ENCODE results near the gene CRACR2B.

Gene CRACR2B

DNA sequence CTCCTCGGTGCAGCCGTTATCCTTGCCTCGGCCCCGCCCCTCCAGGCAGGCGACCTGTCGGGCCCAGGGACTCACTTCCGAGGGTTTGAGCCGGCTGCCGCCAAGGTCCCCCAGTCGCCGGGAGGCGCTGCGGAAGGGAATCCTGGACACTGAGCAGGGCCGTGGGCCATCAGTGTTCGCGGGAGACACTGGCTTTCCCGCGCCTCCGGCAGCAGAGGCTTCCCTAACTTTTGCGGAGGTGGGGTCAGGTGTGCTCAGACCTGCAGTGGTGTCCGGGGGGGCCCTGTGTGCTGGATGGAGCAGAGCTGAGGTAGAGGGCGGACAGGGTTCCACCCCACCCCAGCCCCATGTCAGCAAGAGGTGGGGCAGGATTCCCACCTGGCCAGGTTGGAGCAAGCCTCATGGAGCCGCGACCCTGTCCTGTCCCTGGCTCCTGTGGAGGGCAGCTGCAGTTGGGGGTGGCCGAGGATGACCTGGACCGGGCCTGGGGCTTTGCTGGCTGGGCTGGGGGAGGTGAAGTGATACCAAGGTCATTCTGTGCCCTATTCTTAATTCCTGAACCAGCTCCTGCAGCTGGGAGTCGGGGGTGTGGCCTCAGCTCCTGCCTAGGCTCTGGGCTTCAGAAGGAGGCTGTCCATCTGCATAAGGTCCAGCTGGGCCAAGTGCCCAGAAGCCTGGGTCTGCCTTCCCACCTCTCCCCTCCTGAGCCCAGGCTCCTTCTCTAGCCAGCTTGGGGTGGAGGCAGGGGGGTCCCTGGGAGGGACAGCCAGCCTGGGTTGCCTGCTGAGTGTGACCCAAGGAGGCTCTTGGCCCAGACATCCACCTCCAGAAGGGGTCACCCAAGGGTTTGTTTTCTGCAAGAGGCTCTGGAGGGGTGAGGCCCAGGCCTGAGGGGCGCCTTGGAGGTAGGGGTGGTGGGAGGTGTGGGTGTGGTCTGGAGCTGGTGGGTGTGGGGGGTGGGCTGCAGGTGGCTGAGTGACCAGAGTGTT lies 23.4 kb downstream of the CRACR2B start:
- Mint-ChIP-seq H3K27ac (no peak overlapping the region), H3K36me3 (ENCODE audit: low read depth) (no peaks in the 10 kb centered on the region), H3K27me3 (ENCODE audit: low read depth, poor library complexity) (peaks cover 32% of the 10 kb centered on the region), H3K4me1 (peaks cover 11% of the 10 kb centered on the region), H3K9me3 (no peaks in the 10 kb centered on the region), H3K4me3 (peak overlapping the region; percentile 70)
- TF ChIP-seq, protein P1, sequence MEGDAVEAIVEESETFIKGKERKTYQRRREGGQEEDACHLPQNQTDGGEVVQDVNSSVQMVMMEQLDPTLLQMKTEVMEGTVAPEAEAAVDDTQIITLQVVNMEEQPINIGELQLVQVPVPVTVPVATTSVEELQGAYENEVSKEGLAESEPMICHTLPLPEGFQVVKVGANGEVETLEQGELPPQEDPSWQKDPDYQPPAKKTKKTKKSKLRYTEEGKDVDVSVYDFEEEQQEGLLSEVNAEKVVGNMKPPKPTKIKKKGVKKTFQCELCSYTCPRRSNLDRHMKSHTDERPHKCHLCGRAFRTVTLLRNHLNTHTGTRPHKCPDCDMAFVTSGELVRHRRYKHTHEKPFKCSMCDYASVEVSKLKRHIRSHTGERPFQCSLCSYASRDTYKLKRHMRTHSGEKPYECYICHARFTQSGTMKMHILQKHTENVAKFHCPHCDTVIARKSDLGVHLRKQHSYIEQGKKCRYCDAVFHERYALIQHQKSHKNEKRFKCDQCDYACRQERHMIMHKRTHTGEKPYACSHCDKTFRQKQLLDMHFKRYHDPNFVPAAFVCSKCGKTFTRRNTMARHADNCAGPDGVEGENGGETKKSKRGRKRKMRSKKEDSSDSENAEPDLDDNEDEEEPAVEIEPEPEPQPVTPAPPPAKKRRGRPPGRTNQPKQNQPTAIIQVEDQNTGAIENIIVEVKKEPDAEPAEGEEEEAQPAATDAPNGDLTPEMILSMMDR (IDR thresholded peaks at IDR 0.05), result no peak
- peak; percentile 56 for DNase-seq

DNA sequence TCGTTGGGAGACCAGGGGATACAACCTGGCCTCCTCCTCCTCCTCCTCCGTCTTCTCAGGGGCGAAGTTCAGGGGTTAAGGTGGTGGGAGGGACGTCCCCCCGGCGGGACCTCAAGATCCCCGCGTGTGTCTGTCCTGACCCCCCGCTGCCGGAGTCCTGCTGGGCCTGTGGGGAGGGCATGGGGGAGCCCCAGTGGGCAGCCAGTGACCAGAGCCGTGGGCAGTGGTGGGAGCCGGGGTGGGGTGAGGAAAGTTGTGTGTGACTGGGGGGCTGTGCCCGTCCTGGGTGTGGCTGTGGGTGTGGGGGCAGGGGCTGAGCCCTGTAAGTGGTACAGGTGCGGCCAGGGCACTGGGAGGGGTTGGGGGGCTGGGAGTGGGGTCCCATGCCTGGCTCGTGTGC lies 25.0 kb downstream of the CRACR2B start:
- Mint-ChIP-seq H3K36me3 (ENCODE audit: low read depth) (no peaks in the 10 kb centered on the region), H3K27me3 (ENCODE audit: low read depth, poor library complexity) (peaks cover 22% of the 10 kb centered on the region), H3K27ac (no peak overlapping the region), H3K4me1 (peaks cover 17% of the 10 kb centered on the region), H3K4me3 (peak overlapping the region; percentile 30), H3K9me3 (no peaks in the 10 kb centered on the region)
- no peak for DNase-seq
- TF ChIP-seq, protein P1 (IDR thresholded peaks at IDR 0.05), result no peak

DNA sequence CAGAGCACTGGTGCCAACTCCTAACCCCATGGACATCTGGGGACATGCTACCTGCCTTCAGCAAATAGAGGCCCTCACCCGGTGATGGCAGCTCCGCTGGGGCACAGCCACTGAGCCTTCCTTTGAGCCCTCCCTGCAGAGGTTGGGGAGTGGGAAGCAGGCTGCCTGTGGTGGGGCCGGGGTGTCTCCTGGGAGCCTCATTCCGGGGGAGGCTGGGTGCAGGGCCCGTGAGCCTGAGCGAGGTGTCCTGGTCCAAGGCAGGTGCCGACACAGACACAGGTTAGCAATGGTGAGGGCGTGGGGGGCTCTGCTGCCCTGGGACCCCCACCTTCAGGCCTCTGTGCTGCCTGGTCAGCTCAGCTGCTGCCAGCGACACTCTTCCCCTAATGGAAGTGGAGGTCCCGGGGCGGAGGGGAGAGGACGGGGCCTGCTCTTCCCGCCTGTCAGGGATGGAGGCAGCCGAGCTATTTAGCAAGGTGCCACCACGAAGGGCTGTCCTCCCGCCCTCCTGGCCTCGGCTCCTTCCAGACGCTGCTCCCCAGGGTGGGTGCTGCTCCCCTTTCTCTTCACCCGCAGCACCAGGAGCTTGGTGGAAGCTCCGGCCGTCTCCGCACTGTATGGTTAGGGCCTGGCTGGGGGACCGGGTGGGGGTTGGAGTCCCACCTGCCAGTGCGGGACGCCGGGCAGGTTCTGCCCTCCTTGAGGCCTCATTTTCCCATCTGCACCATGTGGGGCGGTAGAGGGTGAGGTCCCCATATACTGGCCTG lies 26.1 kb downstream of the CRACR2B start:
- no peak for DNase-seq
- Mint-ChIP-seq H3K36me3 (ENCODE audit: low read depth) (no peaks in the 10 kb centered on the region), H3K4me3 (no peak overlapping the region), H3K27ac (no peak overlapping the region), H3K9me3 (no peaks in the 10 kb centered on the region), H3K4me1 (peaks cover 24% of the 10 kb centered on the region), H3K27me3 (ENCODE audit: low read depth, poor library complexity) (peaks cover 15% of the 10 kb centered on the region)
- TF ChIP-seq, protein P1 (IDR thresholded peaks at IDR 0.05), result no peak

DNA sequence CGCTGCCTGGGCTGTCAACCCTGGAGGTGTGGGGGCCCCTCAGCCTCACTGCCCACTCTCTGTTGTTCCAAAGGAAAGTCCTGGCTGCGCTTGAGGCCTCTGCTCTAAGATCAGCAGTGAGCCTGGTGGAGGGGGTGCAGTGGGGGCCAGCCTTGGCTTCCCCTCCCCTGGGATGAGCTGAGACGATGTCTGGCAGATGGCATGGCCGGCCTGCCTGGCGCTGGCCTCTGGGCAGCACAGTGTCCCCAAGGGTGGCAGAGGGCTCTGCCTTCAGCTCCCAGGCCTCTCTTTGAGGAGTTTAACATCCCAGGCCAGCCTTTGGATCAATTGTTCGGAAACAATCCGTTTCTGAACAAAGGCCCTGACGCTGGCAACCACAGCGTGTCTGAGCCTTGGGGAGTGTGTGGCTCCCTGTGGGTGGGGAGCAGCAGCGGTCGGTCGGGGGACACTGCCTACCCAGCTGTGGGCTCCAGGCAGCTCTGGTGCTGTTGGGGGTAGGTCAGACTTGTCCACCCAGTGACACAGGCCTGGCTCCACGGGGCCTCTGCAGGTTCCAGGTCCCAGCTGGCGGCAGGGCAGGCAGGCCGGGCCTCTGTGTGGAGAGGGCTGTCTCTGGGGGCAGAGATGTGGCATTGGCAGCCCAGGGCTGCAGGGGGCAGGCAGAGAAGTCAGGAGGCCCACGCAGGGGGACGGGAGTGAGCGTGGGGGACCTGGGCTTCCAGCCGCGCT lies 27.0 kb downstream of the CRACR2B start:
- no peak for DNase-seq
- no peak overlapping the region for H3K4me3 Mint-ChIP-seq

DNA sequence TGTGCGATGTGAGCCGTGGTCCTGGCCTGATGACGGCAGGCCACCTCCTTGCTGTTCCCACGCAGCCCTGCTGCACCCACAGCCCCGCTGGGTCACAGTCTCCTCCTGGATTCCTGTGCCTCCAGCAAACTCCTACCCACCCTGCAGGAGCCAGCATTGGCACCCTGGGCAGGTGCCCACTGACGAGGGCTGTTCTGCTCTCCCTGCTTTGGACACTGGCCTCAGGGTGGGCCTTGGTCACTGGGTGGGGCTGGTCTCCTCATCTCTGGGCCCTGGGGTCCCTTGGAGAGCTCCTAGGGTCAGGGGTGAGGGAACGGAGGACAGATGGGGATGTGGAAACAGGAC lies 27.6 kb downstream of the CRACR2B start:
- DNase-seq, result no peak
- Mint-ChIP-seq H3K36me3 (ENCODE audit: low read depth) (no peaks in the 10 kb centered on the region), H3K4me1 (peaks cover 31% of the 10 kb centered on the region), H3K27ac (no peak overlapping the region), H3K9me3 (no peaks in the 10 kb centered on the region), H3K4me3 (no peak overlapping the region), H3K27me3 (ENCODE audit: low read depth, poor library complexity) (peaks cover 11% of the 10 kb centered on the region)
- TF ChIP-seq, protein P1 (IDR thresholded peaks at IDR 0.05), result no peak

More for the DNA sequence above, 27.0 kb downstream of the CRACR2B start:
- peaks cover 28% of the 10 kb centered on the region for H3K4me1 Mint-ChIP-seq
- H3K27me3 Mint-ChIP-seq (ENCODE audit: low read depth, poor library complexity), result peaks cover 15% of the 10 kb centered on the region
- H3K27ac Mint-ChIP-seq, result no peak overlapping the region
- H3K9me3 Mint-ChIP-seq, result no peaks in the 10 kb centered on the region
- TF ChIP-seq, protein P1 (IDR thresholded peaks at IDR 0.05), result no peak
- no peaks in the 10 kb centered on the region for H3K36me3 Mint-ChIP-seq (ENCODE audit: low read depth)
